ENCODE results near the gene PAF1.

PAF1 gene

DNA sequence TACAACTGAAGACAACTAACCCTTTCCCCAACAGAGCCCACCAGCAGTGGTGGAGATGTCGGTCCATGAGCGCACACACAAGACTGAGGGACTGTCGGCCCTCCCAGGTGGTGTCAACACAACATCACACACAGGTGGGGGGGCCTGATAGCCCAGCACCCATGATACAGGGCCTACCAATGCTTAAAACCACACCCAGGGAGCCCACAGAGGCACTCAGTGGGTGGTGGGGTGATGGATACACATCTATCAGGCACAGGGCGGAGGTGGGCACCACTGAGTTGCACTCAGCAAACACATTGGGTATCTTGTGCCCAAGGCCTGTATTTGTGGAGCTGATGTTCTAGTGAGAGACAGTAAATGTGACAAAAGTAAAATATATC lies 8.8 kb upstream of the PAF1 start:
- DNase-seq, result no peak
- Histone ChIP-seq H3K23ac (ENCODE audit: low read length) (no peak overlapping the region), H3K4ac (ENCODE audit: low read depth, low read length) (no peak overlapping the region), H3K18ac (ENCODE audit: low read length) (no peak overlapping the region), H3K9ac (ENCODE audit: low read length) (no peak overlapping the region), H4K5ac (ENCODE audit: low read length) (no peak overlapping the region), H3K4me1 (ENCODE audit: control insufficient read depth, low read depth, low read length) (peaks cover 12% of the 10 kb centered on the region), H3K36me3 (ENCODE audit: control insufficient read depth, insufficient read depth, low read length) (no peaks in the 10 kb centered on the region), H3K56ac (ENCODE audit: low read length) (no peak overlapping the region), H3K4me2 (ENCODE audit: low read length) (no peak overlapping the region), H4K8ac (ENCODE audit: low read depth, low read length) (no peak overlapping the region), H2BK15ac (replicated peaks; ENCODE audit: low read depth) (no peak overlapping the region), H3K4me3 (ENCODE audit: low read length) (no peak overlapping the region), H2BK120ac (ENCODE audit: low read depth, low read length) (no peak overlapping the region), H3K79me1 (ENCODE audit: low read length) (no peaks in the 10 kb centered on the region), H3K79me2 (ENCODE audit: control insufficient read depth, insufficient read depth, low read length) (no peaks in the 10 kb centered on the region), H2AK5ac (ENCODE audit: low read length) (no peak overlapping the region), H2BK5ac (ENCODE audit: low read length) (no peak overlapping the region), H3K27ac (ENCODE audit: low read depth, low read length) (no peak overlapping the region), H3K27me3 (ENCODE audit: insufficient read depth, low read length, poor library complexity) (no peaks in the 10 kb centered on the region)
- no CpG with 5 or more reads among the region's 4 CpGs for WGBS (ENCODE audit: extremely low coverage, insufficient coverage, low lambda C conversion rate)

DNA sequence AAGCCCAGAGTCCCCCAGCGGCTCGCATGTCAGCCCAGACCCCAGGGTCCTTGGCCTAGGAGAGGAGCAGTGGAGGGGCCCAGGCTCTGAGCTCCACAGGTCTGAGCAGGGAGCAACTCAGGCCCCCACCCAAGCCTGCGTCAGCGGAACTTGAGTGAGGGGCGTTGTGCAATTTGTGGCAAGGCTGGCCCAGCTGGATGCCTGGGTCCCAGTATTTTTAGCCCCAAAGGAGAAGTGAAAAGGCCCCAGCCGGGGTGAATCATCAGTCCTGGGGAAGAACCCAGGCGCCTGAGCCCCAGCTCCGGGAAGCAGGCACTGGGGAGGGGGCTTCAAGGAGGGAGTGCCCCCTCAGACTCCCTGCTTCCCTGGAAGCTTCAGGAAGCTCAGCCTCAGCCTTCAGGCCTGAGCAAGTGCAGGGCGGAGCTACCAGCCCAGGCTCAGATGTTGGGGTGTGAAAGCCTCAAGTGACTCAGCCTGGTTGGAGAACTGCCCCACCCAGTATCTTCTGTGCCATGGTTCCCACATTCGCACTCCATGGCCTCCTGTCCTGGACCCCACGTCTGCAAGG lies 7.5 kb upstream of the PAF1 start:
- Histone ChIP-seq H3K27me3 (ENCODE audit: insufficient read depth, low read length, poor library complexity) (no peaks in the 10 kb centered on the region), H3K79me1 (ENCODE audit: low read length) (peaks cover 4% of the 10 kb centered on the region), H3K4me2 (ENCODE audit: low read length) (no peak overlapping the region), H2BK120ac (ENCODE audit: low read depth, low read length) (no peak overlapping the region), H2AK5ac (ENCODE audit: low read length) (no peak overlapping the region), H3K23ac (ENCODE audit: low read length) (no peak overlapping the region), H3K56ac (ENCODE audit: low read length) (peak overlapping the region; percentile 71), H4K8ac (ENCODE audit: low read depth, low read length) (no peak overlapping the region), H2BK15ac (replicated peaks; ENCODE audit: low read depth) (no peak overlapping the region), H4K5ac (ENCODE audit: low read length) (no peak overlapping the region), H3K79me2 (ENCODE audit: control insufficient read depth, insufficient read depth, low read length) (no peaks in the 10 kb centered on the region), H2BK5ac (ENCODE audit: low read length) (no peak overlapping the region), H3K18ac (ENCODE audit: low read length) (no peak overlapping the region), H3K9ac (ENCODE audit: low read length) (no peak overlapping the region), H3K4ac (ENCODE audit: low read depth, low read length) (no peak overlapping the region), H3K27ac (ENCODE audit: low read depth, low read length) (peak overlapping the region; percentile 13), H3K4me3 (ENCODE audit: low read length) (no peak overlapping the region), H3K4me1 (ENCODE audit: control insufficient read depth, low read depth, low read length) (peaks cover 12% of the 10 kb centered on the region), H3K36me3 (ENCODE audit: control insufficient read depth, insufficient read depth, low read length) (no peaks in the 10 kb centered on the region)
- no peak for DNase-seq
- WGBS (ENCODE audit: extremely low coverage, insufficient coverage, low lambda C conversion rate), result no CpG with 5 or more reads among the region's 11 CpGs

DNA sequence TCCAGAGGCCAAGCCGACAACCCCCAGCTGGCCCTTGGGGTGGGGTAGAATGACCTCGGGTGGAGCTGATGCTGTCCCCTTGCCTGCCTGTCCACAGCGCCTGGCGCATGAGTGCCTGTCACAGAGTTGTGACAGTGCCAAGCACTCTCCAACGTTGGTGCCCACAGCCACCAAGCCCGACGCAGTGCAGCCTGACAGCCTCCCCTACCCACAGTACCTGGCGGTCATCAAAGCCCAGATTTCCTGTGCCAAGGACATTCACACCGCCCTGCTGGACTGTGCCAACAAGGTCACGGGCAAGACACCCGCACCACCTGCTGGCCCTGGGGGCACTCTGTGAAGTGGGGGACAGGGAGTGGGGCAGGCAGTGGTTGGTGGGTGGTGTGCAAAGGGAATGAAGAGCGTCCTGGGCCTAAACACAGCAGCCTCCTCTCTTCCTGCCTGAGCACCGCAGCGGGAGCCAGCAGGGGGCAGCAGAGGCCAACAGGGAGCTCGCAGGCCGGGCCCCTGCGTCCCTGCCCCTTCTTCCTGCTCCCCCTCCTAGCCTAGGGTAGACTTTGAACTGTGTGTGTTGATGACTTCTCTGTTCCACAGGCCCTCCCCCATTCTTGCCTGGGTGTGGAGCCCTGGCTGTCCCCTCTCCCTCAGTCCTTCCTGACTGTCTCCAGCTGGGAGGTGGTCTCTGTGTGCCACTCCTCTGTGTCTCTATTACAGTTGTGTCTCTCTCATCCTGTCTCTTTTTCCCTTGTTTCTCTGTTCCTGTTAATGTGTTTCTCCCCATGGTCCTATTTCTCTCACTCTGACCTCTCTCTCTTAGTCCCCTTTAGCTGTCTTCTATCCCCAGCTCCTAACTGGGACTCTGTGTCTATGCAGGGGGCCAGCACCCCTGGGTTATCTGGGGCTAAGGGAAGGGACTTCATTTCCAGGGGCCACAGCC lies 6.7 kb upstream of the PAF1 start:
- WGBS (ENCODE audit: extremely low coverage, insufficient coverage, low lambda C conversion rate), result no CpG with 5 or more reads among the region's 17 CpGs
- Histone ChIP-seq H2BK15ac (replicated peaks; ENCODE audit: low read depth) (no peak overlapping the region), H3K18ac (ENCODE audit: low read length) (no peak overlapping the region), H3K4ac (ENCODE audit: low read depth, low read length) (no peak overlapping the region), H3K79me2 (ENCODE audit: control insufficient read depth, insufficient read depth, low read length) (no peaks in the 10 kb centered on the region), H3K79me1 (ENCODE audit: low read length) (peaks cover 4% of the 10 kb centered on the region), H3K23ac (ENCODE audit: low read length) (no peak overlapping the region), H4K8ac (ENCODE audit: low read depth, low read length) (no peak overlapping the region), H2BK120ac (ENCODE audit: low read depth, low read length) (no peak overlapping the region), H3K4me1 (ENCODE audit: control insufficient read depth, low read depth, low read length) (peaks cover 12% of the 10 kb centered on the region), H3K27ac (ENCODE audit: low read depth, low read length) (peak overlapping the region; percentile 13), H2AK5ac (ENCODE audit: low read length) (no peak overlapping the region), H3K36me3 (ENCODE audit: control insufficient read depth, insufficient read depth, low read length) (no peaks in the 10 kb centered on the region), H3K4me2 (ENCODE audit: low read length) (no peak overlapping the region), H3K4me3 (ENCODE audit: low read length) (no peak overlapping the region), H4K5ac (ENCODE audit: low read length) (no peak overlapping the region), H3K56ac (ENCODE audit: low read length) (peak overlapping the region; percentile 71), H3K9ac (ENCODE audit: low read length) (peak overlapping the region; percentile 25), H2BK5ac (ENCODE audit: low read length) (no peak overlapping the region), H3K27me3 (ENCODE audit: insufficient read depth, low read length, poor library complexity) (no peaks in the 10 kb centered on the region)
- DNase-seq, result peak; percentile 89

DNA sequence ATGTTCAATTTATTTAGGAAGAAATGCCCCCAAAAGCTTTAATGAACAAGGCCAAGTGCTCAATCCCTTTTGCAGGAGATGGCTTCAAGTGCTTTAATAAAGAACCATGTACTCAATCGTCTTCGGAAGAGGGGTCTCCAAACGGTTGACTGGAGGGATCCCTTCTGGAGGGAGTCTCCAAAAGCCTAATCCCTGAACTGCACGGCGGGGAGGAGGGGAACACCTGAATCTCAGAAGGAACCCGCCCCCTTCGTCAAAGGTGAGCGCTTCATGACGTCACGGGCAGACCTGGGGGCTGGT lies 505 bp downstream of the PAF1 start:
- Histone ChIP-seq H3K4me2 (ENCODE audit: low read length) (peak overlapping the region; percentile 75), H3K4me1 (ENCODE audit: control insufficient read depth, low read depth, low read length) (peaks cover 2% of the 10 kb centered on the region), H3K4ac (ENCODE audit: low read depth, low read length) (no peak overlapping the region), H4K8ac (ENCODE audit: low read depth, low read length) (no peak overlapping the region), H2BK15ac (replicated peaks; ENCODE audit: low read depth) (no peak overlapping the region), H3K79me1 (ENCODE audit: low read length) (peaks cover 13% of the 10 kb centered on the region), H4K5ac (ENCODE audit: low read length) (peak overlapping the region; percentile 38), H3K36me3 (ENCODE audit: control insufficient read depth, insufficient read depth, low read length) (peaks cover 1% of the 10 kb centered on the region), H2AK5ac (ENCODE audit: low read length) (no peak overlapping the region), H3K79me2 (ENCODE audit: control insufficient read depth, insufficient read depth, low read length) (peaks cover 9% of the 10 kb centered on the region), H3K4me3 (ENCODE audit: low read length) (peak overlapping the region; percentile 80), H2BK5ac (ENCODE audit: low read length) (no peak overlapping the region), H3K23ac (ENCODE audit: low read length) (no peak overlapping the region), H3K56ac (ENCODE audit: low read length) (peak overlapping the region; percentile 90), H3K27ac (ENCODE audit: low read depth, low read length) (peak overlapping the region; percentile 75), H3K18ac (ENCODE audit: low read length) (no peak overlapping the region), H3K9ac (ENCODE audit: low read length) (peak overlapping the region; percentile 81), H2BK120ac (ENCODE audit: low read depth, low read length) (no peak overlapping the region), H3K27me3 (ENCODE audit: insufficient read depth, low read length, poor library complexity) (no peaks in the 10 kb centered on the region)
- WGBS (ENCODE audit: extremely low coverage, insufficient coverage, low lambda C conversion rate), result no CpG with 5 or more reads among the region's 10 CpGs
- no peak for DNase-seq

DNA sequence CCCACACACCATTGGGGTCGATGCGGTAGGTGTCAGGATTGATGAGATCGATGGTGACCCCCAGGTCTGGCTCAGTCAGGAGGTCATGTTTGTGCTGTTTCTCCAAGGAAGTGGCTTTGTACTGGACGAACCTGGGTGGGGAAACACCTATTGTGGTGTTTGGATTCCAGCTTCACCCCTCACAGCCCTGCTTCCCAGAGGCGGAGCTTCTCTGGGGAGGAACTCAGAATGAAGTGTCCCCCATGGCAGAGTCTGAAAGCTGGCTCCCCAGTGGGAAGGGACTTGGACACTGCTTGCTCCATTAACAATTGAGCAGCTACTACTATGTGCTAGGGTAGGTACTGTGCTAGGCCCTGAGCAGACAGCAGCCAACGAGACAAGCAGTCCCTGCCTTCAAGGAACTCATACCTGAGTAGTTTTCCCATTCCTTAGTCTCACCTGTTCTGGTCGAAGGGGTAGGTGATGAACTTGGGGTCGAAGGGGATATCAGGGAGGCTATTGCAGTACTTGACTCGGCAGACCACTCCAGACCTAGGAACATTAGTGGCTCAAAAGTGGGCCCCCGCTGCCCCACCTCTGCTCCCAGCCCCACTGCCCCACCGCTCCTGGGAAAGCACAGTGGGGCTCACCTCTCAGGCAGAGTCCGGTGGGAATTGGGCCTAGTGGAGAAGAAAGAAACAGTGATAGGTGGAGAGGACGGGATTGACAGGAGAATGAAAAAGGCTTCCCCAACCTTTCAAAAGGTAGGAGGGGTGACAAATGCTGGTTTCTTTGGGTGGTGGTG lies 1.1 kb downstream of the PAF1 start:
- H3K27ac ChIP-seq (ENCODE audit: low read depth, low read length), result no peak overlapping the region
- H2BK15ac ChIP-seq (replicated peaks; ENCODE audit: low read depth), result no peak overlapping the region
- H3K23ac ChIP-seq (ENCODE audit: low read length), result no peak overlapping the region
- peaks cover 2% of the 10 kb centered on the region for H3K4me1 ChIP-seq (ENCODE audit: control insufficient read depth, low read depth, low read length)
- H3K9ac ChIP-seq (ENCODE audit: low read length), result peak overlapping the region; percentile 81
- H4K8ac ChIP-seq (ENCODE audit: low read depth, low read length), result no peak overlapping the region
- peak overlapping the region; percentile 90 for H3K56ac ChIP-seq (ENCODE audit: low read length)
- H3K36me3 ChIP-seq (ENCODE audit: control insufficient read depth, insufficient read depth, low read length), result peaks cover 1% of the 10 kb centered on the region
- no peaks in the 10 kb centered on the region for H3K27me3 ChIP-seq (ENCODE audit: insufficient read depth, low read length, poor library complexity)
- H3K4me2 ChIP-seq (ENCODE audit: low read length), result peak overlapping the region; percentile 75
- no CpG with 5 or more reads among the region's 13 CpGs for WGBS (ENCODE audit: extremely low coverage, insufficient coverage, low lambda C conversion rate)
- H4K5ac ChIP-seq (ENCODE audit: low read length), result peak overlapping the region; percentile 38
- H3K18ac ChIP-seq (ENCODE audit: low read length), result no peak overlapping the region
- H3K4me3 ChIP-seq (ENCODE audit: low read length), result peak overlapping the region; percentile 80
- no peak overlapping the region for H2BK5ac ChIP-seq (ENCODE audit: low read length)
- no peak overlapping the region for H3K4ac ChIP-seq (ENCODE audit: low read depth, low read length)
- peaks cover 9% of the 10 kb centered on the region for H3K79me2 ChIP-seq (ENCODE audit: control insufficient read depth, insufficient read depth, low read length)
- H2AK5ac ChIP-seq (ENCODE audit: low read length), result no peak overlapping the region
- no peak overlapping the region for H2BK120ac ChIP-seq (ENCODE audit: low read depth, low read length)
- peaks cover 13% of the 10 kb centered on the region for H3K79me1 ChIP-seq (ENCODE audit: low read length)
- DNase-seq, result no peak
